HepG2 (cell line): ENCODE measurements around the gene VEGFA. TPM values are rescaled to one million over a fixed set of nuclear protein-coding genes. Genes with fewer than 3 reads are reported as not detected.

Experiments used
- BRD4 ChIP-seq: sonication (generic); formaldehyde crosslinking; IDR thresholded peaks from 2 replicates; pipeline ENCODE4 v1.4.0; 2020; ENCODE audit warnings: missing genetic modification reagents
- FOXA3 ChIP-seq: IDR thresholded peaks from 2 replicates; pipeline ENCODE4 v1.6.1; 2016; ENCODE audit warnings: missing genetic modification reagents, missing compliant biosample characterization
- FUBP1 ChIP-seq: sonication (generic); formaldehyde crosslinking; IDR thresholded peaks from 2 replicates; pipeline ENCODE4 v1.5.1; 2020; ENCODE audit warnings: missing genetic modification reagents, mild to moderate bottlenecking, borderline replicate concordance
- HBP1 ChIP-seq: IDR thresholded peaks from 2 replicates; pipeline ENCODE4 v1.6.1; 2016; ENCODE audit warnings: low read depth, control low read depth
- MTERF4 ChIP-seq: sonication (generic); formaldehyde crosslinking; IDR thresholded peaks from 2 replicates; pipeline ENCODE4 v1.8.0; 2023; ENCODE audit warnings: mild to moderate bottlenecking, missing genetic modification reagents
- NFE2 ChIP-seq: sonication (generic); formaldehyde crosslinking; IDR thresholded peaks from 2 replicates; pipeline ENCODE4 v1.4.0; 2020; ENCODE audit warnings: missing genetic modification reagents
- NR0B2 ChIP-seq: sonication (generic); formaldehyde crosslinking; IDR thresholded peaks from 2 replicates; pipeline ENCODE4 v1.4.0; 2020; ENCODE audit warnings: mild to moderate bottlenecking, missing genetic modification reagents
- PRMT3 ChIP-seq: sonication (generic); formaldehyde crosslinking; IDR thresholded peaks from 2 replicates; pipeline ENCODE4 v1.8.1; 2022; ENCODE audit warnings: low read depth, mild to moderate bottlenecking, moderate library complexity, missing genetic modification reagents, borderline replicate concordance
- REXO4 ChIP-seq: sonication (generic); formaldehyde crosslinking; IDR thresholded peaks from 2 replicates; pipeline ENCODE4 v1.8.0; 2022; ENCODE audit warnings: missing genetic modification reagents, mild to moderate bottlenecking, borderline replicate concordance
- SKIL ChIP-seq: sonication (generic); formaldehyde crosslinking; IDR thresholded peaks from 2 replicates; pipeline ENCODE4 v1.8.0; 2022; ENCODE audit warnings: missing genetic modification reagents, mild to moderate bottlenecking, moderate library complexity, borderline replicate concordance
- SP5 ChIP-seq: IDR thresholded peaks from 2 replicates; pipeline ENCODE4 v1.6.1; 2016; ENCODE audit warnings: low read depth, borderline replicate concordance
- STAG1 ChIP-seq: sonication (generic); formaldehyde crosslinking; IDR thresholded peaks from 2 replicates; pipeline ENCODE4 v1.4.0; 2020; ENCODE audit warnings: missing genetic modification reagents
- THYN1 ChIP-seq: sonication (generic); formaldehyde crosslinking; IDR thresholded peaks from 2 replicates; pipeline ENCODE4 v1.8.1; 2023; ENCODE audit warnings: low read depth, mild to moderate bottlenecking, moderate library complexity, missing genetic modification reagents, borderline replicate concordance
- UBTF ChIP-seq: sonication (generic); formaldehyde crosslinking; IDR thresholded peaks from 2 replicates; pipeline ENCODE4 v1.4.0; 2020; ENCODE audit warnings: mild to moderate bottlenecking, missing genetic modification reagents
- YY1 ChIP-seq: IDR thresholded peaks from 2 replicates; pipeline ENCODE4 v1.6.1; 2011; ENCODE audit warnings: low read length, low read depth, moderate library complexity, mild to moderate bottlenecking; ENCODE audit not compliant: insufficient read depth, insufficient replicate concordance
- ZFP36 ChIP-seq: fragments of 150-350 bp; IDR thresholded peaks from 2 replicates; pipeline ENCODE4 v1.6.1; 2018; ENCODE audit warnings: borderline replicate concordance, low read length, low read depth; ENCODE audit not compliant: partially characterized antibody
- ZNF3 ChIP-seq: IDR thresholded peaks from 2 replicates; pipeline ENCODE4 v1.7.0; 2017; ENCODE audit warnings: inconsistent platforms
- ZNF333 ChIP-seq: sonication (generic); formaldehyde crosslinking; IDR thresholded peaks from 2 replicates; pipeline ENCODE4 v1.4.0; 2020; ENCODE audit warnings: mild to moderate bottlenecking, missing genetic modification reagents, borderline replicate concordance
- ZNF441 ChIP-seq: sonication (generic); formaldehyde crosslinking; IDR thresholded peaks from 2 replicates; pipeline ENCODE4 v1.7.0; 2021; ENCODE audit warnings: missing genetic modification reagents, borderline replicate concordance
- ZNF652 ChIP-seq: IDR thresholded peaks from 2 replicates; pipeline ENCODE4 v1.6.1; 2016; ENCODE audit warnings: low read depth, borderline replicate concordance
- polyA plus RNA-seq, 8 experiments: library from polyadenylated mRNA; depleted of rRNA in 3 of 8; stranded (reverse) in 7 of 8; unstranded in 1 of 8; fragments of >200 nt; fragmentation: Illumina TruSeq in 4 of 8; extraction: Trizol in 4 of 8; gene quantifications; 2 replicates each; pipeline versions ENCODE4 v1.2.1 to v1.2.3, GENCODE V29; 2011 to 2016; ENCODE audit warnings: low read depth in 4 of 8, missing spikeins in 1 of 8, mixed read lengths in 1 of 8; ENCODE audit not compliant: insufficient read depth in 1 of 8
- total RNA-seq, 5 experiments: library from RNA; depleted of rRNA; stranded (reverse); fragments of >200 nt; fragmentation: Illumina TruSeq; extraction: Trizol; gene quantifications; 2 replicates each; pipeline ENCODE4 v1.2.3, GENCODE V29; 2016; ENCODE audit warnings: low read depth in 1 of 5

The VEGFA gene
- total and polyA plus RNA-seq, 2 of the 13 experiments (the other 11 are each of a cell fraction or from before 2014, with no cell fraction given), result 68.1 to 629 TPM

GRCh38 chr6:43736211-43736786 is 33.7 kb upstream of the VEGFA start (continued):
- TF ChIP-seq UBTF (CRISPR knock-in tag) (peak; percentile 48; the same call in 1 of the 2 replicates), NR0B2 (CRISPR knock-in tag) (no peak), ZNF333 (CRISPR knock-in tag) (no peak), YY1 (peak; percentile 19), SP5 (peak; percentile 55; the same call in 1 of the 2 replicates), MTERF4 (CRISPR knock-in tag) (no peak), PRMT3 (CRISPR knock-in tag) (no peak), SKIL (peak; percentile 41; the same call in 1 of the 2 replicates), THYN1 (no peak), HBP1 (CRISPR knock-in tag) (peak; percentile 79; the same call in 1 of the 2 replicates), REXO4 (CRISPR knock-in tag) (no peak), BRD4 (peak; percentile 52; the same call in 1 of the 2 replicates), ZNF3 (CRISPR knock-in tag) (no peak), ZNF652 (no peak), STAG1 (CRISPR knock-in tag) (no peak), FOXA3 (peak; percentile 36; the same call in 1 of the 2 replicates), ZFP36 (no peak), NFE2 (CRISPR knock-in tag) (no peak), ZNF441 (peak; percentile 66; the same call in 1 of the 2 replicates), FUBP1 (CRISPR knock-in tag) (no peak)
